Endodermal cell (in vitro differentiated cells): ENCODE data around the gene MLH1. TPM values are rescaled to one million over a fixed set of nuclear protein-coding genes. Genes with fewer than 3 reads are reported as not detected.
"Not testable (repeated sequence)": the region's sequence is repeated elsewhere in the genome, so short reads cannot be mapped to it uniquely, and the experiment has no call there.

ENCODE experiments used
- DNase-seq: peaks from one replicate; pipeline ENCODE4 v3.0.0-alpha.2; 2017
- H3K27ac ChIP-seq: 2 replicates; pipeline ENCODE4 v1.5.1; 2013; ENCODE audit warnings: mild to moderate bottlenecking, low read depth, low read length, moderate library complexity
- H3K27me3 ChIP-seq: 2 replicates; pipeline ENCODE4 v1.6.1; 2013; ENCODE audit warnings: mild to moderate bottlenecking, low read length, moderate library complexity; ENCODE audit not compliant: insufficient read depth, control insufficient read depth, poor library complexity, severe bottlenecking
- H3K36me3 ChIP-seq: 2 replicates; pipeline ENCODE4 v1.7.0; 2013; ENCODE audit warnings: mild to moderate bottlenecking, low read length, moderate library complexity; ENCODE audit not compliant: control insufficient read depth, insufficient read depth
- H3K4me1 ChIP-seq: one replicate; pipeline ENCODE4 v1.7.0; 2013; ENCODE audit warnings: low read length; ENCODE audit not compliant: control insufficient read depth, insufficient read depth
- H3K4me3 ChIP-seq: 2 replicates; pipeline ENCODE4 v1.5.1; 2013; ENCODE audit warnings: mild to moderate bottlenecking, low read length, moderate library complexity
- H3K9ac ChIP-seq: 2 replicates; pipeline ENCODE4 v1.6.1; 2013; ENCODE audit warnings: mild to moderate bottlenecking, low read length, moderate library complexity; ENCODE audit not compliant: poor library complexity, severe bottlenecking; ENCODE audit errors: extremely low read depth
- H3K9me3 ChIP-seq: 2 replicates; pipeline ENCODE4 v1.6.1; 2013; ENCODE audit warnings: mild to moderate bottlenecking, low read length, moderate library complexity; ENCODE audit not compliant: control insufficient read depth
- H3K27ac Mint-ChIP-seq: 2 replicates; pipeline ENCODE4 v1.8.0; 2020; ENCODE audit warnings: mixed read lengths
- H3K27me3 Mint-ChIP-seq: 2 replicates; pipeline ENCODE4 v1.8.0; 2021; ENCODE audit warnings: mild to moderate bottlenecking, mixed read lengths; ENCODE audit not compliant: insufficient read depth
- H3K36me3 Mint-ChIP-seq: 2 replicates; pipeline ENCODE4 v1.8.0; 2020; ENCODE audit warnings: low read depth, mixed read lengths
- H3K4me1 Mint-ChIP-seq: 2 replicates; pipeline ENCODE4 v1.8.0; 2020; ENCODE audit warnings: mixed read lengths
- H3K4me3 Mint-ChIP-seq: 2 replicates; pipeline ENCODE4 v1.8.0; 2020; ENCODE audit warnings: mild to moderate bottlenecking, moderate library complexity, mixed read lengths
- H3K9me3 Mint-ChIP-seq: 2 replicates; pipeline ENCODE4 v1.8.0; 2020; ENCODE audit warnings: mild to moderate bottlenecking, mixed read lengths
- WGBS, 2 experiments: methylation state at CpG; one replicate each; pipeline versions ENCODE4 v1.1.5 to v1.1.7; 2013; ENCODE audit warnings: missing lambda C conversion rate in 2 of 2, mixed read lengths in 1 of 2; ENCODE audit not compliant: insufficient coverage in 1 of 2, insufficient read length in 1 of 2; 5-methylcytosine and 5-hydroxymethylcytosine counted together
- total RNA-seq, 2 donors: library from RNA; stranded (reverse); fragmentation: NEBNext Ultra II Directional in 1 of 2; extraction: Animal tissue kit (Norgen Biotek cat#: 25700) in 1 of 2; gene quantifications; 2 replicates in 1 of 2; 3 replicates in 1 of 2; pipeline ENCODE4 v1.2.1, GENCODE V29; 2021
- TF ChIP-seq, protein P1 (sequence below): fragments of 200-600 bp; sonication (generic); conservative IDR thresholded peaks from 2 replicates; pipeline ENCODE4 v1.5.0; 2021; ENCODE audit warnings: antibody characterized with exemption, mild to moderate bottlenecking

Gene MLH1
- total RNA-seq, 2 donors from 2014 or later: 36.4 to 47.0 TPM

- Histone ChIP-seq H3K36me3 (no peaks in the 10 kb centered on the region), H3K27me3 (no peaks in the 10 kb centered on the region), H3K9ac (no peak overlapping the region), H3K4me3 (no peak overlapping the region), H3K4me1 (no peaks in the 10 kb centered on the region), H3K9me3 (no peaks in the 10 kb centered on the region), H3K27ac (no peak overlapping the region)
- Mint-ChIP-seq H3K4me3 (no peak overlapping the region), H3K9me3 (no peaks in the 10 kb centered on the region), H3K36me3 (no peaks in the 10 kb centered on the region), H3K27me3 (no peaks in the 10 kb centered on the region), H3K4me1 (peaks cover 4% of the 10 kb centered on the region), H3K27ac (no peak overlapping the region)
- no peak for DNase-seq
- TF ChIP-seq, protein P1, sequence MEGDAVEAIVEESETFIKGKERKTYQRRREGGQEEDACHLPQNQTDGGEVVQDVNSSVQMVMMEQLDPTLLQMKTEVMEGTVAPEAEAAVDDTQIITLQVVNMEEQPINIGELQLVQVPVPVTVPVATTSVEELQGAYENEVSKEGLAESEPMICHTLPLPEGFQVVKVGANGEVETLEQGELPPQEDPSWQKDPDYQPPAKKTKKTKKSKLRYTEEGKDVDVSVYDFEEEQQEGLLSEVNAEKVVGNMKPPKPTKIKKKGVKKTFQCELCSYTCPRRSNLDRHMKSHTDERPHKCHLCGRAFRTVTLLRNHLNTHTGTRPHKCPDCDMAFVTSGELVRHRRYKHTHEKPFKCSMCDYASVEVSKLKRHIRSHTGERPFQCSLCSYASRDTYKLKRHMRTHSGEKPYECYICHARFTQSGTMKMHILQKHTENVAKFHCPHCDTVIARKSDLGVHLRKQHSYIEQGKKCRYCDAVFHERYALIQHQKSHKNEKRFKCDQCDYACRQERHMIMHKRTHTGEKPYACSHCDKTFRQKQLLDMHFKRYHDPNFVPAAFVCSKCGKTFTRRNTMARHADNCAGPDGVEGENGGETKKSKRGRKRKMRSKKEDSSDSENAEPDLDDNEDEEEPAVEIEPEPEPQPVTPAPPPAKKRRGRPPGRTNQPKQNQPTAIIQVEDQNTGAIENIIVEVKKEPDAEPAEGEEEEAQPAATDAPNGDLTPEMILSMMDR: no peak
- WGBS, 2 experiments: 93% methylated on average over 3 of the region's 3 CpGs; no CpG with 5 or more reads in 1 of the 2 experiments
Measured at GRCh38 chr3:36957862-36958686, 35.2 kb upstream of the MLH1 start.

GRCh38 chr3:36959821-36960220, 33.5 kb upstream of the MLH1 start:
- H3K36me3 ChIP-seq: no peaks in the 10 kb centered on the region
- H3K4me1 ChIP-seq: no peaks in the 10 kb centered on the region
- no peak for DNase-seq
- no peaks in the 10 kb centered on the region for H3K27me3 ChIP-seq
- Mint-ChIP-seq H3K4me1 (peaks cover 4% of the 10 kb centered on the region), H3K9me3 (no peaks in the 10 kb centered on the region), H3K4me3 (no peak overlapping the region), H3K36me3 (no peaks in the 10 kb centered on the region), H3K27me3 (no peaks in the 10 kb centered on the region), H3K27ac (no peak overlapping the region)
- no peak overlapping the region for H3K9ac ChIP-seq
- TF ChIP-seq, protein P1: no peak
- 89 to 100% methylated on average over 2 of the region's 2 CpGs for WGBS, 2 experiments
- H3K9me3 ChIP-seq: no peaks in the 10 kb centered on the region
- no peak overlapping the region for H3K4me3 ChIP-seq
- no peak overlapping the region for H3K27ac ChIP-seq

DNA sequence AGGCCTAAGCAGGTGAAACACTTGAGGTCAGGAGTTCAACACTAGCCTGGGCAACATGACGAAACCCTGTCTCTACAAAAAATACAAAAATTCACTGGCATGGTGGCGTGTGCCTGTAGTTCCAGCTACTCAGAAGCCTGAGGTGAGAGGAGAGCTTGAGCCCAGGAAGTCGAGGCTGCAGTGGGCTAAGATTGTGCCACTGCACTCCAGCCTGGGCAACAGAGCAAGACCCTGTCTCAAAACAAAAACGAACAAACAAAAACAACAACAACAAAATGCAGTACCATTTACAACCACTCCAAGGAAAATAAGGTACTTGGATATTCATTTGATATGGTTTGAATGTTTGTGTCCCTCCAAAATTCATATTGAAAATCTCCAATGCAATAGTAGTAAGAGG, 32.8 kb upstream of the MLH1 start:
- TF ChIP-seq, protein P1: no peak
- 95 to 100% methylated on average over 2 to 4 of the region's 4 CpGs for WGBS, 2 experiments
- no peak overlapping the region for H3K27ac Mint-ChIP-seq

DNA sequence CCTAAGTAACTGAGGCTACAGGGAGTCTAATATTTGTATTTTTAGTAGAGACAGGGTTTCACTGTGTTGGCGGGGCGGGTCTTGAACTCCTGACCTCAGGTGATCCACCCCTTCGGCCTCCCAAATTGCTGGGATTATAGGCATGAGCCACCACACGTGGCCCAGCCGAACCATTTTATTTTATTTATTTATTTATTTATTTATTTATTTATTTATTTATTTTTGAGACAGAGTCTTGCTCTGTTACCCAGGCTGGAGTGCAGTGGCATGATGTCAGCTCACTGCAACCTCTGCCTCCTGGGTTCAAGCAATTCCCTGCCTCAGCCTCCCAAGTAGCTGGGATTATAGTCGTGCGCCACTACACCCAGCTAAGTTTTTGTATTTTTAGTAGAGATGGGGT, 30.3 kb upstream of the MLH1 start:
- H3K27ac ChIP-seq, H3K9me3 ChIP-seq, H3K36me3 Mint-ChIP-seq, H3K27me3 Mint-ChIP-seq, H3K9ac ChIP-seq, H3K9me3 Mint-ChIP-seq, H3K27me3 ChIP-seq, H3K4me1 ChIP-seq, H3K4me3 Mint-ChIP-seq, H3K4me3 ChIP-seq, H3K36me3 ChIP-seq, DNase-seq, H3K27ac Mint-ChIP-seq: not testable (repeated sequence)
- WGBS, 2 experiments: 92% methylated on average over 2 to 5 of the region's 7 CpGs
- H3K4me1 Mint-ChIP-seq: peaks cover 15% of the 10 kb centered on the region

More for the DNA sequence above, 32.8 kb upstream of the MLH1 start:
- Histone ChIP-seq H3K4me1 (no peaks in the 10 kb centered on the region), H3K4me3 (no peak overlapping the region), H3K27ac (no peak overlapping the region), H3K27me3 (no peaks in the 10 kb centered on the region), H3K36me3 (no peaks in the 10 kb centered on the region), H3K9me3 (no peaks in the 10 kb centered on the region), H3K9ac (no peak overlapping the region)
- Mint-ChIP-seq H3K27me3 (no peaks in the 10 kb centered on the region), H3K4me3 (no peak overlapping the region), H3K9me3 (no peaks in the 10 kb centered on the region), H3K36me3 (no peaks in the 10 kb centered on the region), H3K4me1 (peaks cover 8% of the 10 kb centered on the region)
- DNase-seq: no peak
